ENCODE data around the gene ARID3A.
"Not testable (repeated sequence)": the region's sequence is repeated elsewhere in the genome, so short reads cannot be mapped to it uniquely, and the experiment has no call there.

Gene ARID3A

GRCh38 chr19:956766-957440 lies 31.1 kb downstream of the ARID3A start:
- Histone ChIP-seq H3K79me2 (ENCODE audit: insufficient read depth, low read depth) (no peaks in the 10 kb centered on the region), H4K20me1 (ENCODE audit: insufficient read depth) (no peaks in the 10 kb centered on the region), H3K9ac (no peak overlapping the region), H3K4me3 (IDR thresholded peaks at IDR 0.05; ENCODE audit: insufficient read depth, low read depth, low read length) (no peak overlapping the region), H3K4me2 (no peak overlapping the region), H3K27me3 (ENCODE audit: insufficient read depth, low read depth) (no peaks in the 10 kb centered on the region), H2AFZ (ENCODE audit: low read depth) (no peak overlapping the region), H3K4me1 (ENCODE audit: low read depth, poor library complexity, severe bottlenecking) (no peaks in the 10 kb centered on the region), H3K36me3 (ENCODE audit: insufficient read depth) (no peaks in the 10 kb centered on the region), H3K27ac (no peak overlapping the region)
- TF ChIP-seq CTCF (conservative IDR thresholded peaks at IDR 0.05; ENCODE audit: low read depth, low read length) = no peak

- H3K4me3 ChIP-seq (IDR thresholded peaks at IDR 0.05; ENCODE audit: insufficient read depth, low read depth, low read length); H3K27ac ChIP-seq; H4K20me1 ChIP-seq (ENCODE audit: insufficient read depth); H3K9ac ChIP-seq; H3K79me2 ChIP-seq (ENCODE audit: insufficient read depth, low read depth); H3K4me2 ChIP-seq; H3K27me3 ChIP-seq (ENCODE audit: insufficient read depth, low read depth); H3K36me3 ChIP-seq (ENCODE audit: insufficient read depth); H3K4me1 ChIP-seq (ENCODE audit: low read depth, poor library complexity, severe bottlenecking); H2AFZ ChIP-seq (ENCODE audit: low read depth): not testable (repeated sequence)
Observed at GRCh38 chr19:957578-957977, 31.7 kb downstream of the ARID3A start.

DNA sequence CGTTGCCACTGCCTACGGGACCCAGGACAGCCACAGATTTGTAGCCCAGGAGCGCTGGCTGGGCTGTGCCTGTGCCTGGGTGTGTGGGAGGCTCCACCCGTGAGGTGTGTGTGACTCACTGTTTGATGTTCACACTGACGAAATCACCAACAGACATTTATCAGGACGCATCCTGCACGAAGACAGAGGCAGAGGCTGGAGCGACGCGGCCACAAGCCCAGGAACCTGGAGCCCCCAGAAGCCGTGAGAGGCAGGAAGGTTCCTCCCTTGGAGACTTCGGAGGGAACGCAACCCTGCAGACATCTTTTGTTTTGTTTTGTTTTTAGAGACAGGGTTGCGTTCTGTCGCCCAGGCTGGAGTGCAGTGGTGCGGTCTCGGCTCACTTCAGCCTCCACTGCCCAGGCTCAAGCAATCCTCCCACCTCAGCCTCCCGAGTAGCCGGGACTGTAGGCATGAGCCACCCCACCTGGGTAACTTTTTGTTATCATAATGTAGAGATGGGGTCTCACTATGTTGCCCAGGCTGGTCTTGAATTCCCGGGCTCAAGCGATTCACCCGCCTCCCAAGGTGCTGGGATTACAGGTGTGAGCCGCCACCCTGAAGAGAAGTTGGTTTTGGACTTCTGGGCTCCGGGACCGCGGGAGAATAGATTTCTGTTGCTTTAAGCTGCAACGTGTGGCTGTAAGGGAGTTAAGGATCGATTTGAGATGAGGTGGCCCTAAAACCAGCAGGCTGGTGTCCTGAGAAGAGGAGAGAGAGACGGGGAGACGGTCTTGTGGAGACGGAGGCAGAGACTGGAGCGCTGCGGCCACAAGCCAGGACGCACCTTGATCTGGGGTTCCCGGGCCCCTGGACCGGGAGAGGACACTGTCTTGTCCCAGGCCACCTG lies 33.4 kb downstream of the ARID3A start:
- Histone ChIP-seq H3K36me3 (ENCODE audit: insufficient read depth) (no peaks in the 10 kb centered on the region), H3K79me2 (ENCODE audit: insufficient read depth, low read depth) (no peaks in the 10 kb centered on the region), H4K20me1 (ENCODE audit: insufficient read depth) (no peaks in the 10 kb centered on the region), H3K4me1 (ENCODE audit: low read depth, poor library complexity, severe bottlenecking) (no peaks in the 10 kb centered on the region), H2AFZ (ENCODE audit: low read depth) (no peak overlapping the region), H3K9ac (no peak overlapping the region), H3K4me2 (no peak overlapping the region), H3K27ac (no peak overlapping the region), H3K27me3 (ENCODE audit: insufficient read depth, low read depth) (no peaks in the 10 kb centered on the region), H3K4me3 (IDR thresholded peaks at IDR 0.05; ENCODE audit: insufficient read depth, low read depth, low read length) (no peak overlapping the region)
- no peak for TF ChIP-seq CTCF (conservative IDR thresholded peaks at IDR 0.05; ENCODE audit: low read depth, low read length)

DNA sequence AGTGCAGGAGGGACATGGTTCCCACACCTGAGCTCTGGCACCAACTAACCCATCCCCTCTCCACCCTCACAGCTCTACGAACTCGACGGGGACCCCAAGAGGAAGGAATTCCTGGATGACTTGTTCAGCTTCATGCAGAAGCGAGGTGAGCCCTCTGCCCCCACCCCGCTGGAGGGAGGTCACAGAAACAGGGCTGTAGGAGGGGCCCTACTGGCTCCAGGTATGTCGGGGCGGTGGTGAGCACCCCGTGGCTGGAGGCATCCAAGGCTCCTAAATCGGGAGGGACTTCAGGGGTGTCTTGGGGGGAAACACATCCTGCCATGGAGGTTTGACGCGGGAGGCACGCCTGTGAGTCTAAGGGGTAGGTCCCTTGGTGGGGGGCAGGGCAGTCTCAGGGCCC lies 34.2 kb downstream of the ARID3A start:
- Histone ChIP-seq H3K36me3 (ENCODE audit: insufficient read depth) (no peaks in the 10 kb centered on the region), H3K4me3 (IDR thresholded peaks at IDR 0.05; ENCODE audit: insufficient read depth, low read depth, low read length) (no peak overlapping the region), H3K27me3 (ENCODE audit: insufficient read depth, low read depth) (no peaks in the 10 kb centered on the region), H2AFZ (ENCODE audit: low read depth) (no peak overlapping the region), H3K79me2 (ENCODE audit: insufficient read depth, low read depth) (no peaks in the 10 kb centered on the region), H3K4me2 (no peak overlapping the region), H4K20me1 (ENCODE audit: insufficient read depth) (no peaks in the 10 kb centered on the region), H3K9ac (no peak overlapping the region), H3K4me1 (ENCODE audit: low read depth, poor library complexity, severe bottlenecking) (no peaks in the 10 kb centered on the region), H3K27ac (no peak overlapping the region)
- TF ChIP-seq CTCF (conservative IDR thresholded peaks at IDR 0.05; ENCODE audit: low read depth, low read length) = no peak

DNA sequence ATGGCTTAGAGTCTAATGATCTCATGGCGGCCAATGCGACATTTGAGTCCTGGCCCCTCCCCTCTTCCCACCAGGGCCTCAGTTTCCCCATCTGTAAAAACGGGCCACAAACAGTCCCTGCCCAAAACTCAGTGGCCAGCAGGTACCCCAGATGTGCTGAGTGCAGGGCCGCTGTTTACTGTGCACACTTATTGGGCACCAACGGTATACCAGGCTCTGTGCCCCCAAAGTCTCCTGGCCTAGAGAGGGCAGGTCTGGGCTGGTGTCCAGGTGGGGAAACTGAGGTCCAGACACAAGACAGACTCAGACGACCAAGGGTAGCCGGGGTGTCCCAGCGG lies 34.7 kb downstream of the ARID3A start:
- Histone ChIP-seq H3K4me3 (IDR thresholded peaks at IDR 0.05; ENCODE audit: insufficient read depth, low read depth, low read length) (no peak overlapping the region), H2AFZ (ENCODE audit: low read depth) (no peak overlapping the region), H3K79me2 (ENCODE audit: insufficient read depth, low read depth) (no peaks in the 10 kb centered on the region), H3K36me3 (ENCODE audit: insufficient read depth) (no peaks in the 10 kb centered on the region), H3K4me2 (no peak overlapping the region), H3K27ac (no peak overlapping the region), H3K9ac (no peak overlapping the region), H4K20me1 (ENCODE audit: insufficient read depth) (no peaks in the 10 kb centered on the region), H3K4me1 (ENCODE audit: low read depth, poor library complexity, severe bottlenecking) (no peaks in the 10 kb centered on the region), H3K27me3 (ENCODE audit: insufficient read depth, low read depth) (no peaks in the 10 kb centered on the region)
- TF ChIP-seq CTCF (conservative IDR thresholded peaks at IDR 0.05; ENCODE audit: low read depth, low read length) = no peak

Measured in KMS-11 (cell line).